Gastrocnemius medialis (tissue), 4 donors: Measurements from ENCODE around the gene ZNF608.

Source experiments
- POLR2A ChIP-seq, 2 donors: fragments of 450-650 bp; IDR thresholded peaks; one replicate each; pipeline ENCODE4 v1.6.1; 2017; ENCODE audit warnings: antibody characterized with exemption in 2 of 2, mild to moderate bottlenecking in 2 of 2, moderate library complexity in 2 of 2
- TF ChIP-seq, protein P1 (sequence below), 5 experiments: fragments of 450-650 bp in 3 of 5; fragments of 200-600 bp in 2 of 5; sonication (generic) in 2 of 5; IDR thresholded peaks in 4 of 5; conservative IDR thresholded peaks in 1 of 5; 1 replicate in 4 of 5; 2 replicates in 1 of 5; pipeline ENCODE4 v1.5.1; 2016 to 2019; ENCODE audit warnings: antibody characterized with exemption in 5 of 5, mild to moderate bottlenecking in 3 of 5, moderate library complexity in 3 of 5

DNA sequence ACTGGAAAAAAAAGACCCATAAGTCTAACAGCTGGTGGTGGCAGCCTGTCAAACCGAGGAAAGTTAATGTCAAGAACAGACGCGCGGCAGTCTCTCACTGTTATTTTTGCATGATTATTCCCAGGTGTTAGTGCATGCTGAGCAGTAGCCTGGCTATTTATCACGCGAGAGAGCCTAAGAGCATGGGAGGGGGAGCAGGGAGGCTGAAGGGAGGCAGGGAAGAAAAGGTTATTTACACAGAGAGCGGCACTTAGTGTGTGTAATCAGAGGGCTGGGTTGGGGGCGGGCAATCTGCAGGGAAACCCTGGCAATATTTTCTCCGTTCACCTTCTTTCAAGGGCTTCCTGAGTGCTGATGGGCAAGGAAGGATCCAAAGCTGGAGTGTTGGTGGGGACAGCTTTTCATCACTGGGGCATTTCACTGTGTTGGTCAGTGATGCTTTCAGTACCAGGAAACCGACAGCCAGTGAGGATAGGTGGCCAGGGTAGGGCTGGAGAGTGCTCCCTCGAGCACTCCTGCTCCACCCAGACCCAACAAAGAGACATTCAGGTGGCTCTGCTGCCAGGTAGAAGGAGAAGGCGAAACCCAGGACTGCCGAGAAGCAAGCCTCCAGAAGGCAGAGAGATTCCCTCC, 39.6 kb downstream of the ZNF608 start:
- TF ChIP-seq, protein P1, sequence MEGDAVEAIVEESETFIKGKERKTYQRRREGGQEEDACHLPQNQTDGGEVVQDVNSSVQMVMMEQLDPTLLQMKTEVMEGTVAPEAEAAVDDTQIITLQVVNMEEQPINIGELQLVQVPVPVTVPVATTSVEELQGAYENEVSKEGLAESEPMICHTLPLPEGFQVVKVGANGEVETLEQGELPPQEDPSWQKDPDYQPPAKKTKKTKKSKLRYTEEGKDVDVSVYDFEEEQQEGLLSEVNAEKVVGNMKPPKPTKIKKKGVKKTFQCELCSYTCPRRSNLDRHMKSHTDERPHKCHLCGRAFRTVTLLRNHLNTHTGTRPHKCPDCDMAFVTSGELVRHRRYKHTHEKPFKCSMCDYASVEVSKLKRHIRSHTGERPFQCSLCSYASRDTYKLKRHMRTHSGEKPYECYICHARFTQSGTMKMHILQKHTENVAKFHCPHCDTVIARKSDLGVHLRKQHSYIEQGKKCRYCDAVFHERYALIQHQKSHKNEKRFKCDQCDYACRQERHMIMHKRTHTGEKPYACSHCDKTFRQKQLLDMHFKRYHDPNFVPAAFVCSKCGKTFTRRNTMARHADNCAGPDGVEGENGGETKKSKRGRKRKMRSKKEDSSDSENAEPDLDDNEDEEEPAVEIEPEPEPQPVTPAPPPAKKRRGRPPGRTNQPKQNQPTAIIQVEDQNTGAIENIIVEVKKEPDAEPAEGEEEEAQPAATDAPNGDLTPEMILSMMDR (IDR thresholded peaks at IDR 0.05 in 4 of 5, conservative IDR thresholded peaks at IDR 0.05 in 1 of 5), result no peak
- TF ChIP-seq POLR2A (IDR thresholded peaks at IDR 0.05), result no peak
